Gastroesophageal sphincter (tissue), 4 donors: ENCODE results near the gene REPIN1. TPM values are rescaled to one million over a fixed set of nuclear protein-coding genes. Genes with fewer than 3 reads are reported as not detected.

Experiments used
- ATAC-seq: fragments of 150-250 bp; one replicate; pipeline ENCODE4 v1.9.1; 2016; ENCODE audit warnings: mild to moderate bottlenecking, moderate library complexity
- H3K27ac ChIP-seq, 4 donors: fragments of 200-600 bp; sonication (generic) in 3 of 4; 1 replicate in 3 of 4; 2 replicates in 1 of 4; pipeline ENCODE4 v1.5.1; 2016 to 2019
- H3K27me3 ChIP-seq: fragments of 200-600 bp; sonication (generic); one replicate; pipeline ENCODE4 v1.5.1; 2019
- H3K36me3 ChIP-seq, 2 donors: fragments of 200-600 bp; sonication (generic); one replicate each; pipeline ENCODE4 v1.5.1; 2019; ENCODE audit warnings: control low read depth in 1 of 2
- H3K4me1 ChIP-seq, 3 donors: fragments of 200-600 bp; sonication (generic); 1 replicate in 2 of 3; 2 replicates in 1 of 3; pipeline ENCODE4 v1.5.1; 2016 to 2019; ENCODE audit warnings: control low read depth in 2 of 3
- H3K4me3 ChIP-seq, 2 donors: fragments of 200-600 bp; sonication (generic); one replicate each; pipeline ENCODE4 v1.5.1; 2019; ENCODE audit warnings: mild to moderate bottlenecking in 1 of 2, moderate library complexity in 1 of 2
- H3K9me3 ChIP-seq, 3 donors: fragments of 200-600 bp; sonication (generic); one replicate each; pipeline ENCODE4 v1.5.1; 2017 to 2019; ENCODE audit warnings: control low read depth in 2 of 3
- EP300 ChIP-seq: sonication (generic); formaldehyde crosslinking; IDR thresholded peaks from one replicate; pipeline ENCODE4 v1.6.1; 2017; ENCODE audit warnings: antibody characterized with exemption, mild to moderate bottlenecking
- POLR2A ChIP-seq, 2 donors: fragments of 450-650 bp; IDR thresholded peaks; one replicate each; pipeline ENCODE4 v1.6.1; 2017; ENCODE audit warnings: antibody characterized with exemption in 2 of 2, mild to moderate bottlenecking in 2 of 2, moderate library complexity in 1 of 2
- POLR2AphosphoS5 ChIP-seq: sonication (generic); formaldehyde crosslinking; IDR thresholded peaks from one replicate; pipeline ENCODE4 v1.6.1; 2017; ENCODE audit warnings: antibody characterized with exemption
- WGBS, 2 donors: methylation state at CpG; one replicate each; pipeline ENCODE4 v1.1.5; 2018; ENCODE audit warnings: low coverage in 1 of 2; 5-methylcytosine and 5-hydroxymethylcytosine counted together
- total RNA-seq, 4 donors: library from RNA; depleted of rRNA; stranded (reverse); fragments of >200 nt; gene quantifications; one replicate each; pipeline ENCODE4 v1.1.0, GENCODE V29; 2016
- TF ChIP-seq, protein P1 (sequence below), 4 experiments: fragments of 200-600 bp in 2 of 4; fragments of 450-650 bp in 2 of 4; sonication (generic) in 1 of 4; IDR thresholded peaks; one replicate each; pipeline ENCODE4 v1.5.1; 2017 to 2019; ENCODE audit warnings: antibody characterized with exemption in 4 of 4, mild to moderate bottlenecking in 2 of 4, moderate library complexity in 2 of 4

The REPIN1 gene
- total RNA-seq, 4 donors from 2014 or later, result 72.7 to 132 (median 102) TPM

DNA sequence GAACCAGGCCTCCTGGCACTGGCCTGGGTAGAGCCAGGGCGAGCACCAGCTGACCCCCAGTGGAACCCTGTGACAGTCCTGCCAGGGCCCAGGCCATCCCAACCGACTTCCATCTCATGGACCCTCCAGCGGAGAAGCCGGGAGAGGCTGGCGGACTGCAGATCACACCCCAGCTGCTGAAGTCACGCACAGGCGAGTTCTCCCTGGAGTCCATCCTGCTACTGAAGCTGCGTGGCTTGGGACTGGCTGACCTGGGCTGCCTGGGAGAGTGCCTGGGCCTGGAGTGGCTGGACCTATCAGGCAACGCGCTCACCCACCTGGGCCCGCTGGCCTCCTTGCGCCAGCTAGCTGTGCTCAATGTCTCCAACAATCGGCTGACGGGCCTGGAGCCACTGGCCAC is 31.9 kb upstream of the REPIN1 start:
- no peaks in the 10 kb centered on the region for H3K27me3 ChIP-seq
- peaks cover 0 to 22% of the 10 kb centered on the region in 2 donors for H3K36me3 ChIP-seq
- H3K9me3 ChIP-seq, result no peaks in the 10 kb centered on the region
- peaks cover 0 to 80% (median 51%) of the 10 kb centered on the region in 3 donors for H3K4me1 ChIP-seq
- peak overlapping the region in 3 of 4 donors; percentile 82 to 90 (median 86) for H3K27ac ChIP-seq
- TF ChIP-seq, protein P1, sequence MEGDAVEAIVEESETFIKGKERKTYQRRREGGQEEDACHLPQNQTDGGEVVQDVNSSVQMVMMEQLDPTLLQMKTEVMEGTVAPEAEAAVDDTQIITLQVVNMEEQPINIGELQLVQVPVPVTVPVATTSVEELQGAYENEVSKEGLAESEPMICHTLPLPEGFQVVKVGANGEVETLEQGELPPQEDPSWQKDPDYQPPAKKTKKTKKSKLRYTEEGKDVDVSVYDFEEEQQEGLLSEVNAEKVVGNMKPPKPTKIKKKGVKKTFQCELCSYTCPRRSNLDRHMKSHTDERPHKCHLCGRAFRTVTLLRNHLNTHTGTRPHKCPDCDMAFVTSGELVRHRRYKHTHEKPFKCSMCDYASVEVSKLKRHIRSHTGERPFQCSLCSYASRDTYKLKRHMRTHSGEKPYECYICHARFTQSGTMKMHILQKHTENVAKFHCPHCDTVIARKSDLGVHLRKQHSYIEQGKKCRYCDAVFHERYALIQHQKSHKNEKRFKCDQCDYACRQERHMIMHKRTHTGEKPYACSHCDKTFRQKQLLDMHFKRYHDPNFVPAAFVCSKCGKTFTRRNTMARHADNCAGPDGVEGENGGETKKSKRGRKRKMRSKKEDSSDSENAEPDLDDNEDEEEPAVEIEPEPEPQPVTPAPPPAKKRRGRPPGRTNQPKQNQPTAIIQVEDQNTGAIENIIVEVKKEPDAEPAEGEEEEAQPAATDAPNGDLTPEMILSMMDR (IDR thresholded peaks at IDR 0.05), result no peak
- TF ChIP-seq POLR2AphosphoS5, result no peak
- no peak for TF ChIP-seq POLR2A (IDR thresholded peaks at IDR 0.05)
- no peak for TF ChIP-seq EP300
- H3K4me3 ChIP-seq, result no peak overlapping the region
- no CpG with 5 or more reads among the region's 14 CpGs for WGBS, 2 donors
- no peak for ATAC-seq

GRCh38 chr7:150337179-150337578 is 31.4 kb upstream of the REPIN1 start:
- TF ChIP-seq EP300 (no peak), POLR2AphosphoS5 (no peak)
- TF ChIP-seq, protein P1 (IDR thresholded peaks at IDR 0.05), result no peak
- H3K27me3 ChIP-seq, result no peaks in the 10 kb centered on the region
- H3K27ac ChIP-seq, result peak overlapping the region in 3 of 4 donors; percentile 82 to 90 (median 86)
- H3K36me3 ChIP-seq, result peaks cover 0 to 22% of the 10 kb centered on the region in 2 donors
- WGBS, 2 donors, result 100% methylated on average over 1 of the region's 18 CpGs; no CpG with 5 or more reads in 1 of the 2 donors
- H3K9me3 ChIP-seq, result no peaks in the 10 kb centered on the region
- H3K4me1 ChIP-seq, result peaks cover 0 to 84% (median 51%) of the 10 kb centered on the region in 3 donors
- H3K4me3 ChIP-seq, result no peak overlapping the region
- no peak for ATAC-seq

DNA sequence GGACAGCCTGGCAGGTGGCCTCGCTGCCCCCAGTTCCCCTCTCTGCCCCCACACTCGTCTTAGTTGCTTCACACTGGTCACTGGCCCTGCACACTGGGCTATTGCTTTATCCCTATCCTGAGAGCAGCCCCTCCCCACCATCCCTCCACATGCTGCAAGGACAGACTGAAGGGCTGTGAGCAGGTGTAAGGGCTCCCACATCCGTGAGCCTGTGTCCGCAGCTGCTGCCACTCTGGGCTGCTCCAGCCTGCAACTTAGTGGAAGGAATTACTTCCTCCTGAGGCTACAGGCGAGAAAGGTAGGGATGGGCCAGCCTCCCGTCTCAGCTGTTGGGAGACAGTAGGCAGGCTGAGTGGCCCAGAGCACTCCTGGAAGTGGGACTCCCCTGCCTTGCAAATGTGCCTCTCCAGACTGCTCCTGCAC is 31.0 kb upstream of the REPIN1 start:
- H3K27ac ChIP-seq, result peak overlapping the region in 3 of 4 donors; percentile 82 to 90 (median 86)

GRCh38 chr7:150338166-150338829 is 30.3 kb upstream of the REPIN1 start:
- no peak overlapping the region for H3K4me3 ChIP-seq
- no CpG with 5 or more reads among the region's 11 CpGs for WGBS, 2 donors

More for the DNA sequence above, 31.0 kb upstream of the REPIN1 start:
- Histone ChIP-seq H3K4me3 (no peak overlapping the region), H3K4me1 (peaks cover 0 to 89% (median 51%) of the 10 kb centered on the region in 3 donors), H3K9me3 (no peaks in the 10 kb centered on the region), H3K27me3 (no peaks in the 10 kb centered on the region), H3K36me3 (peaks cover 0 to 22% of the 10 kb centered on the region in 2 donors)
- TF ChIP-seq POLR2A (IDR thresholded peaks at IDR 0.05), result no peak
- no peak for TF ChIP-seq EP300
- TF ChIP-seq, protein P1 (IDR thresholded peaks at IDR 0.05), result no peak
- no peak for TF ChIP-seq POLR2AphosphoS5
- no peak for ATAC-seq
- 65 to 80% methylated on average over 2 to 3 of the region's 6 CpGs for WGBS, 2 donors

More at GRCh38 chr7:150338166-150338829, 30.3 kb upstream of the REPIN1 start:
- Histone ChIP-seq H3K27ac (peak overlapping the region in 3 of 4 donors; percentile 46 to 90 (median 86)), H3K36me3 (peaks cover 0 to 22% of the 10 kb centered on the region in 2 donors), H3K4me1 (peaks cover 0 to 90% (median 51%) of the 10 kb centered on the region in 3 donors), H3K9me3 (no peaks in the 10 kb centered on the region), H3K27me3 (no peaks in the 10 kb centered on the region)
- ATAC-seq, result no peak
- TF ChIP-seq POLR2AphosphoS5 (no peak), EP300 (no peak), POLR2A (IDR thresholded peaks at IDR 0.05) (no peak)
- TF ChIP-seq, protein P1 (IDR thresholded peaks at IDR 0.05), result no peak
